Measurements from ENCODE around the gene PCDHB16. TPM values are rescaled to one million over a fixed set of nuclear protein-coding genes. Genes with fewer than 3 reads are reported as not detected.
"Not testable (repeated sequence)": the region's sequence is repeated elsewhere in the genome, so short reads cannot be mapped to it uniquely, and the experiment has no call there.

The PCDHB16 gene
- total RNA-seq, 1 experiment from 2014 or later: not detected

GRCh38 chr5:141155540-141156374 is 26.4 kb upstream of the PCDHB16 start:
- TF ChIP-seq, protein P1, sequence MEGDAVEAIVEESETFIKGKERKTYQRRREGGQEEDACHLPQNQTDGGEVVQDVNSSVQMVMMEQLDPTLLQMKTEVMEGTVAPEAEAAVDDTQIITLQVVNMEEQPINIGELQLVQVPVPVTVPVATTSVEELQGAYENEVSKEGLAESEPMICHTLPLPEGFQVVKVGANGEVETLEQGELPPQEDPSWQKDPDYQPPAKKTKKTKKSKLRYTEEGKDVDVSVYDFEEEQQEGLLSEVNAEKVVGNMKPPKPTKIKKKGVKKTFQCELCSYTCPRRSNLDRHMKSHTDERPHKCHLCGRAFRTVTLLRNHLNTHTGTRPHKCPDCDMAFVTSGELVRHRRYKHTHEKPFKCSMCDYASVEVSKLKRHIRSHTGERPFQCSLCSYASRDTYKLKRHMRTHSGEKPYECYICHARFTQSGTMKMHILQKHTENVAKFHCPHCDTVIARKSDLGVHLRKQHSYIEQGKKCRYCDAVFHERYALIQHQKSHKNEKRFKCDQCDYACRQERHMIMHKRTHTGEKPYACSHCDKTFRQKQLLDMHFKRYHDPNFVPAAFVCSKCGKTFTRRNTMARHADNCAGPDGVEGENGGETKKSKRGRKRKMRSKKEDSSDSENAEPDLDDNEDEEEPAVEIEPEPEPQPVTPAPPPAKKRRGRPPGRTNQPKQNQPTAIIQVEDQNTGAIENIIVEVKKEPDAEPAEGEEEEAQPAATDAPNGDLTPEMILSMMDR (conservative IDR thresholded peaks at IDR 0.05): peak; percentile 40; the same call in 1 of the 2 replicates
- no peak for TF ChIP-seq EZH2 (IDR thresholded peaks at IDR 0.05; ENCODE audit: low read depth)
- CTCF ChIA-PET: interaction anchor here (0.5 to 0.6 kb wide), 2 partner anchors 1012 to 1050 kb away, joined by 3 to 7 read pairs; no protein-coding TSS in a partner anchor
- no peaks in the 10 kb centered on the region for H3K9me3 ChIP-seq (ENCODE audit: insufficient read depth, low read depth)

DNA sequence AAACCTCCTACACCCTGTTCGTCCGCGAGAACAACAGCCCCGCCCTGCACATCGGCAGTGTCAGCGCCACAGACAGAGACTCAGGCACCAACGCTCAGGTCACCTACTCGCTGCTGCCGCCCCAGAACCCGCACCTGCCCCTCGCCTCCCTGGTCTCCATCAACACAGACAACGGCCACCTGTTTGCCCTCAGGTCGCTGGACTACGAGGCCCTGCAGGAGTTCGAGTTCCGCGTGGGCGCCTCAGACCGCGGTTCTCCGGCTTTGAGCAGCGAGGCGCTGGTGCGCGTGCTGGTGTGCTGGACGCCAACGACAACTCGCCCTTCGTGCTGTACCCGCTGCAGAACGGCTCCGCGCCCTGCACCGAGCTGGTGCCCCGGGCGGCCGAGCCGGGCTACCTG is 24.8 kb upstream of the PCDHB16 start:
- BruUV-seq (replicated peaks); POLR2A ChIA-PET (ENCODE audit: unreplicated experiment); H3K9me3 ChIP-seq (ENCODE audit: insufficient read depth, low read depth); H2AFZ ChIP-seq; H3K27me3 ChIP-seq (ENCODE audit: insufficient read depth, low read depth); H3K4me3 ChIP-seq; H3K4me1 ChIP-seq (replicated peaks; ENCODE audit: insufficient read depth); CTCF ChIA-PET; H4K20me1 ChIP-seq (ENCODE audit: insufficient read depth); H3K36me3 ChIP-seq (ENCODE audit: low read depth); H3K27ac ChIP-seq; H3K79me2 ChIP-seq (ENCODE audit: low read depth); H3K9me2 ChIP-seq (ENCODE audit: insufficient read depth); H3F3A ChIP-seq (ENCODE audit: insufficient read depth, low read depth); intact Hi-C loops (cut with micrococcal nuclease; ENCODE audit: unreplicated experiment); H3K4me2 ChIP-seq; DNase-seq: not testable (repeated sequence)

More at GRCh38 chr5:141155540-141156374, 26.4 kb upstream of the PCDHB16 start:
- Histone ChIP-seq H3K9me2 (ENCODE audit: insufficient read depth) (no peaks in the 10 kb centered on the region), H3F3A (ENCODE audit: insufficient read depth, low read depth) (no peaks in the 10 kb centered on the region), H3K27ac (no peak overlapping the region), H3K79me2 (ENCODE audit: low read depth) (no peaks in the 10 kb centered on the region), H3K27me3 (ENCODE audit: insufficient read depth, low read depth) (no peaks in the 10 kb centered on the region), H3K4me3 (no peak overlapping the region), H3K4me1 (replicated peaks; ENCODE audit: insufficient read depth) (no peaks in the 10 kb centered on the region), H4K20me1 (ENCODE audit: insufficient read depth) (no peaks in the 10 kb centered on the region), H3K36me3 (ENCODE audit: low read depth) (no peaks in the 10 kb centered on the region), H3K4me2 (no peak overlapping the region), H2AFZ (no peak overlapping the region)
- POLR2A ChIA-PET (ENCODE audit: unreplicated experiment): interaction anchor here (0.6 kb wide), 1 partner anchor 22 kb away, joined by 4 read pairs; no protein-coding TSS in a partner anchor
- no TSS peak for BruUV-seq (replicated peaks)
- intact Hi-C loops (cut with micrococcal nuclease; ENCODE audit: unreplicated experiment): no loop called here
- DNase-seq: no peak

DNA sequence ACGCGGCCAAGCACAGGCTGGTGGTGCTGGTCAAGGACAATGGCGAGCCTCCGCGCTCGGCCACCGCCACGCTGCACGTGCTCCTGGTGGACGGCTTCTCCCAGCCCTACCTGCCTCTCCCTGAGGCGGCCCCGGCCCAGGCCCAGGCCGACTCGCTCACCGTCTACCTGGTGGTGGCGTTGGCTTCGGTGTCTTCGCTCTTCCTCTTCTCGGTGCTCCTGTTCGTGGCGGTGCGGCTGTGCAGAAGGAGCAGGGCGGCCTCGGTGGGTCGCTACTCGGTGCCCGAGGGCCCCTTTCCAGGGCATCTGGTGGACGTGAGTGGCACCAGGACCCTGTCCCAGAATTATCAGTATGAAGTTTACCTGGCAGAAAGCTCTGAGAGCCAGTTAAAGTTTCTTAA is 24.3 kb upstream of the PCDHB16 start:
- BruUV-seq (replicated peaks); H3F3A ChIP-seq (ENCODE audit: insufficient read depth, low read depth); H3K4me2 ChIP-seq; H3K9me3 ChIP-seq (ENCODE audit: insufficient read depth, low read depth); DNase-seq; H4K20me1 ChIP-seq (ENCODE audit: insufficient read depth); POLR2A ChIA-PET (ENCODE audit: unreplicated experiment); intact Hi-C loops (cut with micrococcal nuclease; ENCODE audit: unreplicated experiment); H3K4me1 ChIP-seq (replicated peaks; ENCODE audit: insufficient read depth); H3K4me3 ChIP-seq; H3K27ac ChIP-seq; H3K36me3 ChIP-seq (ENCODE audit: low read depth); H3K27me3 ChIP-seq (ENCODE audit: insufficient read depth, low read depth); CTCF ChIA-PET; H3K79me2 ChIP-seq (ENCODE audit: low read depth); H2AFZ ChIP-seq; H3K9me2 ChIP-seq (ENCODE audit: insufficient read depth): not testable (repeated sequence)

GRCh38 chr5:141172381-141173204 is 9.6 kb upstream of the PCDHB16 start, which contains the start of gene PCDHB7:
Gene PCDHB7, plus strand, starts transcription at chr5:141172644. Its CDS starts 192 bp downstream, at chr5:141172836.
- Histone ChIP-seq H3K4me2 (no peak within 1 kb of the TSS), H3K4me3 (no peak within 1 kb of the TSS)

DNA sequence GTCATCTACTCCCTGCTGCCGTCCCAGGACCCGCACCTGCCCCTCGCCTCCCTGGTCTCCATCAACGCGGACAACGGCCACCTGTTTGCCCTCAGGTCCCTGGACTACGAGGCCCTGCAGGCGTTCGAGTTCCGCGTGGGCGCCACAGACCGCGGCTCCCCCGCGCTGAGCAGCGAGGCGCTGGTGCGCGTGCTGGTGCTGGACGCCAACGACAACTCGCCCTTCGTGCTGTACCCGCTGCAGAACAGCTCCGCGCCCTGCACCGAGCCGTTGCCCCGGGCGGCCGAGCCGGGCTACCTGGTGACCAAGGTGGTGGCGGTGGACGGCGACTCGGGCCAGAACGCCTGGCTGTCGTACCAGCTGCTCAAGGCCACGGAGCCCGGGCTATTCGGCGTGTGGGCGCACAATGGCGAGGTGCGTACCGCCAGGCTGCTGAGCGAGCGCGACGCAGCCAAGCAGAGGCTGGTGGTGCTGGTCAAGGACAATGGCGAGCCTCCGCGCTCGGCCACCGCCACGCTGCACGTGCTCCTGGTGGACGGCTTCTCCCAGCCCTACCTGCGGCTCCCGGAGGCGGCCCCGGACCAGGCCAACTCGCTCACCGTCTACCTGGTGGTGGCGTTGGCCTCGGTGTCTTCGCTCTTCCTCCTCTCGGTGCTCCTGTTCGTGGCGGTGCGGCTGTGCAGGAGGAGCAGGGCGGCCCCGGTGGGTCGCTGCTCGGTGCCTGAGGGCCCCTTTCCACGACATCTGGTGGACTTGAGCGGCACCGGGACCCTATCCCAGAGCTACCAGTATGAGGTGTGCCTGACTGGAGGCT is 7.7 kb upstream of the PCDHB16 start:
- H3K4me1 ChIP-seq (replicated peaks; ENCODE audit: insufficient read depth); intact Hi-C loops (cut with micrococcal nuclease; ENCODE audit: unreplicated experiment); POLR2A ChIA-PET (ENCODE audit: unreplicated experiment); H3K79me2 ChIP-seq (ENCODE audit: low read depth); H3K4me2 ChIP-seq; H3K4me3 ChIP-seq; H3K9me2 ChIP-seq (ENCODE audit: insufficient read depth); H3K9me3 ChIP-seq (ENCODE audit: insufficient read depth, low read depth); CTCF ChIA-PET; H3F3A ChIP-seq (ENCODE audit: insufficient read depth, low read depth); H3K36me3 ChIP-seq (ENCODE audit: low read depth); H2AFZ ChIP-seq; H3K27ac ChIP-seq; H3K27me3 ChIP-seq (ENCODE audit: insufficient read depth, low read depth); DNase-seq; BruUV-seq (replicated peaks); H4K20me1 ChIP-seq (ENCODE audit: insufficient read depth): not testable (repeated sequence)

More at GRCh38 chr5:141172381-141173204, 9.6 kb upstream of the PCDHB16 start, which contains the start of gene PCDHB7:
- intact Hi-C loops (cut with micrococcal nuclease; ENCODE audit: unreplicated experiment): no loop called here
- Histone ChIP-seq H3F3A (ENCODE audit: insufficient read depth, low read depth) (no peaks in the 10 kb centered on the region), H4K20me1 (ENCODE audit: insufficient read depth) (no peaks in the 10 kb centered on the region), H3K27ac (no peak within 1 kb of the TSS), H3K9me2 (ENCODE audit: insufficient read depth) (no peaks in the 10 kb centered on the region), H3K79me2 (ENCODE audit: low read depth) (no peaks in the 10 kb centered on the region), H3K9me3 (ENCODE audit: insufficient read depth, low read depth) (peaks cover 4% of the 10 kb centered on the region; the same call in 1 of the 2 replicates), H3K36me3 (ENCODE audit: low read depth) (no peaks in the 10 kb centered on the region), H3K27me3 (ENCODE audit: insufficient read depth, low read depth) (no peaks in the 10 kb centered on the region), H3K4me1 (replicated peaks; ENCODE audit: insufficient read depth) (no peaks in the 10 kb centered on the region), H2AFZ (no peak within 1 kb of the TSS)
- ChIA-PET CTCF (no interaction called here), POLR2A (ENCODE audit: unreplicated experiment) (no interaction called here)
- DNase-seq: peak in 1 of 2 experiments; percentile 10
- no TSS peak for BruUV-seq (replicated peaks)
- TF ChIP-seq, protein P1 (conservative IDR thresholded peaks at IDR 0.05): peak; percentile 59
- TF ChIP-seq EZH2 (IDR thresholded peaks at IDR 0.05; ENCODE audit: low read depth): no peak

Data from PC-9 (cell line).